Subcutaneous adipose tissue (tissue), 4 donors: ENCODE results near the gene NHS. TPM values are rescaled to one million over a fixed set of nuclear protein-coding genes. Genes with fewer than 3 reads are reported as not detected.

Experiments used
- total RNA-seq, 4 donors: library from RNA; depleted of rRNA; stranded (reverse); fragments of >200 nt; gene quantifications; one replicate each; pipeline ENCODE4 v1.1.0, GENCODE V29; 2016
- TF ChIP-seq, protein P1 (sequence below): fragments of 450-650 bp; IDR thresholded peaks from one replicate; pipeline ENCODE4 v1.5.1; 2016; ENCODE audit warnings: low read depth, mild to moderate bottlenecking, control low read depth, antibody characterized with exemption, moderate library complexity

The NHS gene
- total RNA-seq, 4 donors from 2014 or later, result 5.8 to 17.4 (median 9.5) TPM

DNA sequence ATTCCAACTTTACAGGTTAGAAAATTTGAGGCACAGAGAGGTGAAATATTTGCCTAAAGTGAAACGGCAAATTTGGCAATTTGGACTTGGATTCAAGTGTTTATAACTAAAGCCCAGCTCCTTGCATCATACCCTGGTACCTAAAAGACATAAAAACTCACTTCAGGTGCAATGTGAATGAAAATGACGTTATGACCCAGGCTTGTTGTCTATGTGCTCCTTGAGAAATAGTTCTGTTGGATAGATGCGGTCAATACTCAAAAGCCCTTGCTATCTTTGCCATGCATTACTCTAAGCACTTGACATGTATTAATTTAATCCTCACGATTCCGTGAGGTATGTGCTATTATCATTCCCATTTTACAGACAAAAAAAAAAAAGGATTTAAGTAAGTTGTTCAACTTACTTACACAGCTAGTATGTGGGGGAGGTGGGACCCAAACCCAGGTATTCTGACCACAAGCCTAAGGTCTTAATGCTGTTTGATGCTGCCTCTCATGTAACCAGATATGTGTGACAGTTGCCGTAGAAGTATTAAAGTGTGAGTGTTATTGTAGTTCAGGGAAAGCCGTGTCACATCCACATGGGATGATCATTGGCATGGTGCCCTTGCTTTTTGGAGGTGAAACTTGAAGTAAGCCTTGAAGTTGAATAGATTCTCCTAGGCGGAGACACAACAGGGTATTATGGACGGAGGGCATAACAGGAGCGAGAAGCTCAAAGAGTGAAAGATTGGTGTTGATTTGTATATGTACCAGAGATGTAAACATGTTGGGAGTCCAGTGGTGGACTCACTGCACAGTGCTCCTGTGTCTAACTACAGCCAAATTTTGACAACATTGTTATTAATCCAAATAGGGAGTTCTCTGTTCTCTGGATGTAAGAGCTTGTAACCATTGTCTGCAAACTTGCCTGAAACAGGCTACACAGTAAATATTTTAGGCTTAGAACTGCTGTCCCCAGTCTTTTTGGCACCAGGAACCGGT is 365.4 kb downstream of the NHS start:
- TF ChIP-seq, protein P1, sequence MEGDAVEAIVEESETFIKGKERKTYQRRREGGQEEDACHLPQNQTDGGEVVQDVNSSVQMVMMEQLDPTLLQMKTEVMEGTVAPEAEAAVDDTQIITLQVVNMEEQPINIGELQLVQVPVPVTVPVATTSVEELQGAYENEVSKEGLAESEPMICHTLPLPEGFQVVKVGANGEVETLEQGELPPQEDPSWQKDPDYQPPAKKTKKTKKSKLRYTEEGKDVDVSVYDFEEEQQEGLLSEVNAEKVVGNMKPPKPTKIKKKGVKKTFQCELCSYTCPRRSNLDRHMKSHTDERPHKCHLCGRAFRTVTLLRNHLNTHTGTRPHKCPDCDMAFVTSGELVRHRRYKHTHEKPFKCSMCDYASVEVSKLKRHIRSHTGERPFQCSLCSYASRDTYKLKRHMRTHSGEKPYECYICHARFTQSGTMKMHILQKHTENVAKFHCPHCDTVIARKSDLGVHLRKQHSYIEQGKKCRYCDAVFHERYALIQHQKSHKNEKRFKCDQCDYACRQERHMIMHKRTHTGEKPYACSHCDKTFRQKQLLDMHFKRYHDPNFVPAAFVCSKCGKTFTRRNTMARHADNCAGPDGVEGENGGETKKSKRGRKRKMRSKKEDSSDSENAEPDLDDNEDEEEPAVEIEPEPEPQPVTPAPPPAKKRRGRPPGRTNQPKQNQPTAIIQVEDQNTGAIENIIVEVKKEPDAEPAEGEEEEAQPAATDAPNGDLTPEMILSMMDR, result no peak

DNA sequence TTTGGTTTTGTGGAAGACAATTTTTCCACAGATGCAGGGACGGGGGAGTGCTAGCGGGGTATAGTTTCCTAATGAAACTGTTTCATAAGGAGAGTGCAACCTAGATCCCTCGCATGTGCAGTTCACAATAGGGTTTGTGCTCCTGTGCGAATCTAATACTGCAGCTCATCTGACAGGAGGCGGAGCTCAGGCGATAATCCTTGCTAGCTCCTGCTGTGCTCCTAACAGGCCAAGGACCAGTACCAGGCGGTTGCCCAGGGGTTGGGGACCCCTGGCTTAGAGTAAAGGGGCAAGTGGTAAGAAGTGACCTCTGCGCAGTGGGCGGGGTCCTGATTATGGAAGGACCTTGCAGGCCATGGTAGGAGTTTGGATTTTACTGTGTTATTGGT is 366.1 kb downstream of the NHS start:
- TF ChIP-seq, protein P1, result no peak

DNA sequence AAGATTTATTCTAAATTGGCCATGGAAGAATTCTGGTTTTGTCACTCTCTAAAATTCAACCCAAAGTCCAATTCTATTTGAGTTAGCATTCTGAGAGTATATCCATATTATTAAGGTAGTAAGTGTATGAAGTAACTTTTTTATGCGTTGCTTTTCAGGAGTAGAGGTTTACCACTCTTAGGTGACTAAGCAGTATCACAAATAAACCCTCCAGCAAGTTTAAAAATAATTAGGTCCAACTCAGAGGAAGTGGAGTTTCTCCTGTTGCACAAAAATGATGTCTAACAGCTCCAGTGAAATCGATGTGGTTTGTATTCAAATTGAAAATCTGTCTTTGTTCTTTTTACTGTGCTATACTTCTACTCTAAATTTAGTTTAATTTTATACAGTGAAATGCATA is 368.9 kb downstream of the NHS start:
- TF ChIP-seq, protein P1, result no peak

DNA sequence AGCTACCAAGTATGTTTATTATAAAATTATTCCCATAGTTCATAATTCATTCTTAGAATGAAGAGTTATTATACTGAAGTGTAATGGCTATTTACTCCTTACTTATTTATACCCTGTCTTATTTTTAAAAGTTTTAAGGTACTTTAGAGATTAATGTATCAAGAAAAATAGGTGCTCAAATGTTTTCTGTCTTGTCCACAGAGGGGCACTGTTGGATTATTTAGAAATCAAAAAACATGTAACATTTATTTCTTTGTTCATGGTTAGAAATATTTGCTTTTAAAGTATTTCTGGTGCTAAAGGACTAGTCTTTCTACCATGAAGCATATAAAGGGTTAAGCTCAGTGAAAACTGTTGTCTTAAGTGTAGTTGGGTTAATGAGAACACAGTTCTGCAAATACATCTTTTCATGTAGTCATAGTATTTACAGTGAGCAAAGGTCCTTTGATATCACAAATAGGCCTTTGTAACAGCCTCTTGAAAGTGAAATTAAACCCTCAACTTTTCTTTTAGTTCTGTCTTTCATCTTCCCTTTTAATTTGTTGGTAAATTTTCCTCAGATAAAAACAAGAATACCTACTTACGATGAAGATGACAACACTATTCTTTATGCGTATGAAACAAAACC is 370.0 kb downstream of the NHS start:
- TF ChIP-seq, protein P1, result no peak

DNA sequence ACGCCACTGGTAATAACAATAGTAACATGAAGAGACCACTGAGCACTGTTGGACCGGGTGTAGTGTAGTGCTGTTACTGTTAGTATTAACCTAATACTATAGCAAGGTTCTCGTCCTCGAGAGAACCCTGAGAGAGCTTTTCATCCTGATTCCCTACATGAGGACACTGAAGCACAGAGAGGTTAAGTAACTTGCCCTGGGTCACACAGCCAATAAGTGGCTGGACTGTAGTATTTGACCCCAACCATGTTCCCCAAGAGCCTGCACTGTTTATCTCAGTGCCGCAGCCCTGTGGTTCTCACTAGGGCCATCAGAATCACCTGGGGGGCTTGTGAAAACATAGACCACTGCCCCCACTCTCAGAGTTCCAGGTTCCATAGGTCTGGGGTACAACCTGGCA is 372.7 kb downstream of the NHS start:
- TF ChIP-seq, protein P1, result no peak

DNA sequence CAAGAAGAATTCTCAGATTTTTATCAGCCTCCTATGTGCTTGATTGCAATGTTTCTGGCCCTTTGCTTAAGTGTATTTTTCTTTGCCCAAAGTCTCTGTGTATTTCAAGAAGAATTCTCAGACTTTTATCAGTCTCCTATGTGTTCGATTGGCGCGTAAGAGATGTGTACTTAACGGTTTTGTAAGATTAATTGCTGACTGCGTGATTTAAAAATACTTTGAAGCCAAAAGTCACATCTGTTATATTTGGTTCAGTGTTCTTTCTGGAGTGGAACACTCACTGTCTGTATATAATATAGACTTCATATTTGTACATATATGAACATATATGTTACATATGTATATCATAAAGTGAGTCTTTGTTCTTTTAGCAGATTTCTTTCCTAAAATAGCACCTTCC is 373.7 kb downstream of the NHS start:
- TF ChIP-seq, protein P1, result no peak

DNA sequence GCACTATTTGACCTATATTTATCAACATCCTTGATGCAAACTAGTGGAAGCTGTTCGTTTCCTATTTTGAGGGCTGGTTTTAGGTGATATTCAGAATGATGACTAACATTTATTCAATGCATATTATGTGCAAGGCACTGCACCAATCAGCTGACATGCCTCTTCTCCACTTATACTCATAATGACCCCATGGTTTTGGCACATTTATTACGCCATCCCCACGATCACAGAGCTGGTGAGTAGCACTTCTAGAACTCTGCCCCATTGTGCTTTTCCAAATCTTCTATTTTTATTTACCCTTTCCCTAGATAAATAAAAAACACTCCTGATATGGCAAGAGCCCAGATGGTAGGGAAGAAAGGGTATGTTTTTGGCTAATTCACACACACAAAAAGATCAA is 375.4 kb downstream of the NHS start:
- TF ChIP-seq, protein P1, result no peak
